IMR-90 (cell line): ENCODE results near the gene ASTN2. TPM values are rescaled to one million over a fixed set of nuclear protein-coding genes. Genes with fewer than 3 reads are reported as not detected.
A peak's percentile ranks its signal among the peaks of the same experiment; 100 is the strongest.

Experiments
- ATAC-seq: fragments of 200-7000 bp; cut with Tn5 transposase; 2 replicates; pipeline ENCODE4 v1.9.1; 2020; ENCODE audit warnings: low read depth, mild to moderate bottlenecking, moderate library complexity
- BruUV-seq: library from RNA; stranded (reverse); fragments of 400-500 nt; replicated peaks from 2 replicates; lab custom pipeline; 2021; lab: Mats Ljungman, UMichigan
- CTCF ChIA-PET: fragments of 300-600 bp; formaldehyde crosslinking; extraction: SDS; loops from one replicate; lab custom pipeline; 2021; ENCODE audit warnings: antibody characterized with exemption; lab: Yijun Ruan, JAX
- POLR2A ChIA-PET: fragments of 300-600 bp; sonication (Branson Sonifier 250); formaldehyde crosslinking; loops from one replicate; lab custom pipeline; 2022; ENCODE audit warnings: antibody characterized with exemption; ENCODE audit not compliant: unreplicated experiment; lab: Charles Lee
- DNase-seq: peaks from one replicate; pipeline ENCODE4 v3.0.0; 2013
- H2AFZ ChIP-seq: replicated peaks from 2 replicates; pipeline ENCODE3; 2013; ENCODE audit warnings: low read length, mild to moderate bottlenecking; ENCODE audit not compliant: poor library complexity
- H2AK5ac ChIP-seq: 2 replicates; pipeline ENCODE4 v1.6.1; 2013; ENCODE audit warnings: low read depth, low read length, inconsistent platforms
- H2AK9ac ChIP-seq: replicated peaks from 2 replicates; pipeline ENCODE3; 2013; ENCODE audit warnings: mild to moderate bottlenecking, low read depth, low read length, moderate library complexity; ENCODE audit not compliant: poor library complexity
- H2BK120ac ChIP-seq: 2 replicates; pipeline ENCODE4 v1.6.1; 2013; ENCODE audit warnings: low read depth, low read length, inconsistent platforms
- H2BK15ac ChIP-seq: 3 replicates; pipeline ENCODE4 v1.6.1; 2013; ENCODE audit warnings: low read depth, low read length, inconsistent platforms
- H2BK20ac ChIP-seq: 2 replicates; pipeline ENCODE4 v1.6.1; 2013; ENCODE audit warnings: low read depth, mild to moderate bottlenecking, inconsistent platforms, low read length, moderate library complexity
- H2BK5ac ChIP-seq: 2 replicates; pipeline ENCODE4 v1.6.1; 2013; ENCODE audit warnings: mild to moderate bottlenecking, low read depth, low read length, inconsistent platforms; ENCODE audit not compliant: poor library complexity, severe bottlenecking
- H3K14ac ChIP-seq: replicated peaks from 2 replicates; pipeline ENCODE4 v1.6.1; 2013; ENCODE audit warnings: low read depth, low read length, inconsistent platforms
- H3K18ac ChIP-seq: 2 replicates; pipeline ENCODE4 v1.6.1; 2013; ENCODE audit warnings: low read depth, low read length, control low read depth
- H3K23ac ChIP-seq: 2 replicates; pipeline ENCODE4 v1.6.1; 2013; ENCODE audit warnings: low read depth, low read length, inconsistent platforms
- H3K27ac ChIP-seq: 2 replicates; pipeline ENCODE4 v1.5.1; 2013; ENCODE audit warnings: mild to moderate bottlenecking, control low read depth, low read length; ENCODE audit not compliant: insufficient read depth
- H3K27me3 ChIP-seq: 2 replicates; pipeline ENCODE4 v1.6.1; 2013; ENCODE audit warnings: low read length; ENCODE audit not compliant: control insufficient read depth, insufficient read depth
- H3K36me3 ChIP-seq: 2 replicates; pipeline ENCODE4 v1.6.1; 2013; ENCODE audit warnings: low read length, mixed read lengths; ENCODE audit not compliant: control insufficient read depth, insufficient read depth
- H3K4ac ChIP-seq: 2 replicates; pipeline ENCODE4 v1.6.1; 2013; ENCODE audit warnings: low read depth, low read length, inconsistent platforms
- H3K4me1 ChIP-seq: 2 replicates; pipeline ENCODE4 v1.6.1; 2013; ENCODE audit warnings: low read length, mixed read lengths; ENCODE audit not compliant: control insufficient read depth, insufficient read depth
- H3K4me2 ChIP-seq: 2 replicates; pipeline ENCODE4 v1.6.1; 2013; ENCODE audit warnings: low read depth, mild to moderate bottlenecking, control low read depth, low read length, moderate library complexity
- H3K4me3 ChIP-seq: 2 replicates; pipeline ENCODE4 v1.5.1; 2013; ENCODE audit warnings: low read depth, mild to moderate bottlenecking, control low read depth, low read length, moderate library complexity; ENCODE audit not compliant: insufficient read depth
- H3K56ac ChIP-seq: 2 replicates; pipeline ENCODE4 v1.6.1; 2013; ENCODE audit warnings: low read length, inconsistent platforms; ENCODE audit not compliant: insufficient read depth; ENCODE audit errors: extremely low read depth
- H3K79me1 ChIP-seq, 2 experiments: 2 replicates each; pipeline ENCODE4 v1.6.1; 2013; ENCODE audit warnings: low read length in 2 of 2, inconsistent platforms in 1 of 2, low read depth in 1 of 2
- H3K9ac ChIP-seq: 2 replicates; pipeline ENCODE4 v1.6.1; 2013; ENCODE audit warnings: low read depth, low read length, control low read depth
- H3K9me1 ChIP-seq: 2 replicates; pipeline ENCODE4 v1.6.1; 2013; ENCODE audit warnings: low read length, inconsistent platforms; ENCODE audit not compliant: insufficient read depth
- H3K9me3 ChIP-seq: 2 replicates; pipeline ENCODE4 v1.6.1; 2013; ENCODE audit warnings: low read length; ENCODE audit not compliant: control insufficient read depth, insufficient read depth
- H4K20me1 ChIP-seq: 2 replicates; pipeline ENCODE4 v1.6.1; 2013; ENCODE audit warnings: low read length, inconsistent platforms; ENCODE audit not compliant: insufficient read depth
- H4K5ac ChIP-seq: 2 replicates; pipeline ENCODE4 v1.6.1; 2013; ENCODE audit warnings: mild to moderate bottlenecking, low read depth, low read length, control low read depth
- H4K8ac ChIP-seq, 2 experiments: 2 replicates each; pipeline ENCODE4 v1.6.1; 2013; ENCODE audit warnings: low read depth in 2 of 2, low read length in 2 of 2, control low read depth in 1 of 2, inconsistent platforms in 1 of 2
- H4K91ac ChIP-seq: 2 replicates; pipeline ENCODE4 v1.6.1; 2013; ENCODE audit warnings: low read depth, low read length, inconsistent platforms; ENCODE audit not compliant: insufficient read depth
- CEBPB ChIP-seq: IDR thresholded peaks from 2 replicates; pipeline ENCODE4 v1.6.1; 2012; ENCODE audit warnings: low read depth, low read length, improper control_type of control experiment
- CHD1 ChIP-seq: IDR thresholded peaks from 2 replicates; pipeline ENCODE4 v1.6.1; 2012; ENCODE audit warnings: low read depth, low read length, improper control_type of control experiment
- FOS ChIP-seq: fragments of 150-350 bp; IDR thresholded peaks from 2 replicates; pipeline ENCODE4 v1.6.1; 2016; ENCODE audit warnings: low read depth, low read length
- MAFK ChIP-seq: IDR thresholded peaks from 2 replicates; pipeline ENCODE4 v1.6.1; 2012; ENCODE audit warnings: low read depth, low read length, improper control_type of control experiment
- MAZ ChIP-seq: IDR thresholded peaks from 2 replicates; pipeline ENCODE4 v1.6.1; 2012; ENCODE audit warnings: low read depth, mild to moderate bottlenecking, low read length, improper control_type of control experiment, moderate library complexity, borderline replicate concordance
- MXI1 ChIP-seq: IDR thresholded peaks from 2 replicates; pipeline ENCODE4 v1.6.1; 2012; ENCODE audit warnings: low read depth, mild to moderate bottlenecking, low read length, moderate library complexity, borderline replicate concordance
- NFE2L2 ChIP-seq: fragments of 150-350 bp; IDR thresholded peaks from 2 replicates; pipeline ENCODE4 v1.6.1; 2016; ENCODE audit warnings: low read depth, mild to moderate bottlenecking, low read length
- POLR2A ChIP-seq: IDR thresholded peaks from 2 replicates; pipeline ENCODE4 v1.6.1; 2012; ENCODE audit warnings: mild to moderate bottlenecking, low read depth, low read length
- RCOR1 ChIP-seq: IDR thresholded peaks from 2 replicates; pipeline ENCODE4 v1.6.1; 2012; ENCODE audit warnings: mild to moderate bottlenecking, low read length, improper control_type of control experiment; ENCODE audit not compliant: insufficient replicate concordance
- SMC3 ChIP-seq: fragments of 150-350 bp; IDR thresholded peaks from 2 replicates; pipeline ENCODE4 v1.6.1; 2016; ENCODE audit warnings: low read depth, mild to moderate bottlenecking, antibody characterized with exemption, low read length, moderate library complexity
- WGBS, 2 experiments: methylation state at CpG; one replicate each; pipeline versions ENCODE4 v1.1.5 to v1.1.7; 2013; ENCODE audit warnings: missing lambda C conversion rate in 2 of 2; ENCODE audit not compliant: insufficient read length in 1 of 2; ENCODE audit errors: extremely low coverage in 2 of 2; 5-methylcytosine and 5-hydroxymethylcytosine counted together
- dilution Hi-C: fragments of 300-500 bp; cut with HindIII; formaldehyde crosslinking; loops from one replicate; pipeline ENCODE4 v1.14.3; 2018; ENCODE audit warnings: low sequenced_read_pairs; ENCODE audit not compliant: unreplicated experiment
- in situ Hi-C: fragments of 300-500 bp; cut with MboI; formaldehyde crosslinking; loops from 3 replicates; pipeline ENCODE4 v1.14.3; 2019; ENCODE audit warnings: low sequenced_read_pairs, inconsistent platforms, mixed read lengths
- intact Hi-C: fragments of 100-400 bp; cut with micrococcal nuclease; formaldehyde crosslinking; loops from 2 replicates; pipeline ENCODE4 v1.10.0; 2022
- polyA plus RNA-seq, 3 experiments: library from polyadenylated mRNA; depleted of rRNA; stranded (reverse); fragments of >200 nt; gene quantifications; 2 replicates each; pipeline ENCODE4 v1.2.3, GENCODE V29; 2012; ENCODE audit warnings: low replicate concordance in 1 of 3
- total RNA-seq: library from RNA; depleted of rRNA; stranded (reverse); fragments of >200 nt; gene quantifications from 2 replicates; pipeline ENCODE4 v1.2.3, GENCODE V29; 2012
- TF ChIP-seq, protein P1 (sequence below): conservative IDR thresholded peaks from 2 replicates; pipeline ENCODE4 v1.5.1; 2012; ENCODE audit warnings: mild to moderate bottlenecking, low read depth, low read length, improper control_type of control experiment
- TF ChIP-seq, protein P2 (sequence below): fragments of 150-350 bp; IDR thresholded peaks from 2 replicates; pipeline ENCODE4 v1.6.1; 2017; ENCODE audit warnings: mild to moderate bottlenecking, antibody characterized with exemption, low read length, low read depth

Gene ASTN2
- total and polyA plus RNA-seq, 2 of the 4 experiments (the other 2 are of a cell fraction), result 3.8 to 6.8 TPM

DNA sequence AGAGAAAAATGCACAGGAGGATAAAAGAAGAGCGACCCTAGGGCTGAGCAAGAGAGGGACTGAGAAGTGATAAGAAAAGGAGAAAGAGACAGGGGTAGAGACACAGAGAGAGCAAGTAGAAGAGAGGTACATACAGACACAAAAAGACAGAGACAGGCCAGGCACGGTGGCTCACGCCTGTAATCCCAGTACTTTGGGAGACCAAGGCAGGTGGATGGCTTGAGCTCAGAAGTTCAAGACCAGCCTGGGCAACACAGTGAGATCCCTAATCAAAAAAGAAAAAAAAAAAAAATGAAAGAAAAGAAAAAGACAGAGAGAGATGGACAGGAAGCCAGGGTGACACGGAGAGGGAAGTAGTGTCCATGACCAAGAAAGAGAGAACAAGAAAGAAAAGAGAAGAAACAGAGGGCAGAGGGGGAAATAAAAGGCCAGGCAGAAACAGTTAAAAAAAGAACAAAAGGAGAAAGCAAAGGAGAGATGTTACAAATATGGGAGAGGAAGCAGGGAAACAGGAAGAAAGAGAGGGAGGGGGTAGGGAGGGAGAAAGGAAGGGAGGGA is 937.2 kb downstream of the ASTN2 start:
- Histone ChIP-seq H3K9me3 (no peaks in the 10 kb centered on the region), H2BK20ac (no peak overlapping the region), H2AK9ac (no peak overlapping the region), H2AK5ac (0 out of 2 replicates have a peak overlapping the region, but pooled peaks have one; percentile 50), H2BK5ac (no peak overlapping the region), H3K36me3 (no peaks in the 10 kb centered on the region), H3K18ac (no peak overlapping the region), H3K23ac (no peak overlapping the region), H3K9ac (no peak overlapping the region), H2AFZ (no peak overlapping the region), H2BK15ac (no peak overlapping the region), H3K27me3 (no peaks in the 10 kb centered on the region), H4K8ac (no peak overlapping the region; a peak in 1 of 4 replicates), H3K79me1 (no peaks in the 10 kb centered on the region), H2BK120ac (no peak overlapping the region), H4K20me1 (no peaks in the 10 kb centered on the region), H3K4ac (no peak overlapping the region; the same call in 1 of the 2 replicates), H3K56ac (no peak overlapping the region), H3K14ac (no peak overlapping the region), H4K91ac (no peak overlapping the region), H3K9me1 (no peaks in the 10 kb centered on the region; the same call in 1 of the 2 replicates), H3K4me2 (no peak overlapping the region), H4K5ac (no peak overlapping the region), H3K4me1 (peaks cover 7% of the 10 kb centered on the region), H3K27ac (no peak overlapping the region), H3K4me3 (no peak overlapping the region)
- in situ Hi-C loops (no loop called here), dilution Hi-C loops (no loop called here), intact Hi-C loops (no loop called here)
- ChIA-PET POLR2A (interaction anchor here (0.6 kb wide), 1 partner anchor 289 kb away, joined by 3 read pairs; no protein-coding TSS in a partner anchor), CTCF (no interaction called here)
- 75% methylated on average over 1 of the region's 4 CpGs; no CpG with 5 or more reads in 1 of the 2 experiments for WGBS, 2 experiments
- no TSS peak for BruUV-seq
- TF ChIP-seq, protein P1, sequence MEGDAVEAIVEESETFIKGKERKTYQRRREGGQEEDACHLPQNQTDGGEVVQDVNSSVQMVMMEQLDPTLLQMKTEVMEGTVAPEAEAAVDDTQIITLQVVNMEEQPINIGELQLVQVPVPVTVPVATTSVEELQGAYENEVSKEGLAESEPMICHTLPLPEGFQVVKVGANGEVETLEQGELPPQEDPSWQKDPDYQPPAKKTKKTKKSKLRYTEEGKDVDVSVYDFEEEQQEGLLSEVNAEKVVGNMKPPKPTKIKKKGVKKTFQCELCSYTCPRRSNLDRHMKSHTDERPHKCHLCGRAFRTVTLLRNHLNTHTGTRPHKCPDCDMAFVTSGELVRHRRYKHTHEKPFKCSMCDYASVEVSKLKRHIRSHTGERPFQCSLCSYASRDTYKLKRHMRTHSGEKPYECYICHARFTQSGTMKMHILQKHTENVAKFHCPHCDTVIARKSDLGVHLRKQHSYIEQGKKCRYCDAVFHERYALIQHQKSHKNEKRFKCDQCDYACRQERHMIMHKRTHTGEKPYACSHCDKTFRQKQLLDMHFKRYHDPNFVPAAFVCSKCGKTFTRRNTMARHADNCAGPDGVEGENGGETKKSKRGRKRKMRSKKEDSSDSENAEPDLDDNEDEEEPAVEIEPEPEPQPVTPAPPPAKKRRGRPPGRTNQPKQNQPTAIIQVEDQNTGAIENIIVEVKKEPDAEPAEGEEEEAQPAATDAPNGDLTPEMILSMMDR, result no peak
- TF ChIP-seq MAZ, result no peak
- TF ChIP-seq POLR2A, result no peak
- TF ChIP-seq, protein P2, sequence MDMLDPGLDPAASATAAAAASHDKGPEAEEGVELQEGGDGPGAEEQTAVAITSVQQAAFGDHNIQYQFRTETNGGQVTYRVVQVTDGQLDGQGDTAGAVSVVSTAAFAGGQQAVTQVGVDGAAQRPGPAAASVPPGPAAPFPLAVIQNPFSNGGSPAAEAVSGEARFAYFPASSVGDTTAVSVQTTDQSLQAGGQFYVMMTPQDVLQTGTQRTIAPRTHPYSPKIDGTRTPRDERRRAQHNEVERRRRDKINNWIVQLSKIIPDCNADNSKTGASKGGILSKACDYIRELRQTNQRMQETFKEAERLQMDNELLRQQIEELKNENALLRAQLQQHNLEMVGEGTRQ, result no peak
- TF ChIP-seq MAFK, result no peak
- TF ChIP-seq NFE2L2, result no peak
- TF ChIP-seq MXI1, result no peak
- no peak for TF ChIP-seq FOS
- no peak for TF ChIP-seq SMC3
- no peak for TF ChIP-seq RCOR1
- TF ChIP-seq CEBPB, result no peak
- TF ChIP-seq CHD1, result no peak
- no peak for DNase-seq
- no peak for ATAC-seq
